ENCODE measurements around the gene RFXAP. TPM values are rescaled to one million over a fixed set of nuclear protein-coding genes. Genes with fewer than 3 reads are reported as not detected.

RFXAP gene
- total and polyA plus RNA-seq, 3 experiments from 2014 or later = 3.3 to 11.7 (median 10.2) TPM

- CTCF ChIA-PET = no interaction called here
- Histone ChIP-seq H3K9me3 (ENCODE audit: low read length) (no peaks in the 10 kb centered on the region), H3K27me3 (ENCODE audit: insufficient read depth, low read length, poor library complexity, severe bottlenecking) (no peaks in the 10 kb centered on the region), H3K4me1 (ENCODE audit: insufficient read depth, low read length) (peaks cover 29% of the 10 kb centered on the region), H3K27ac (ENCODE audit: low read depth, low read length) (no peak overlapping the region), H3K4me3 (ENCODE audit: low read length) (peak overlapping the region; percentile 97), H3K36me3 (ENCODE audit: insufficient read depth, low read length) (no peaks in the 10 kb centered on the region)
- H3K4me1 Mint-ChIP-seq = peaks cover 57 to 68% (median 68%) of the 10 kb centered on the region in 3 donors
- DNase-seq = no peak
- peaks cover 0 to 18% (median 0%) of the 10 kb centered on the region in 3 donors for H3K36me3 Mint-ChIP-seq
- peak overlapping the region; percentile 81 to 98 (median 95) for H3K4me3 Mint-ChIP-seq
- no peaks in the 10 kb centered on the region for H3K9me3 Mint-ChIP-seq
- peak overlapping the region in 7 of 8 donors; percentile 82 to 99 (median 92) for H3K27ac Mint-ChIP-seq
- POLR2A ChIA-PET = no interaction called here
- H3K27me3 Mint-ChIP-seq = peaks cover 0 to 5% of the 10 kb centered on the region in 2 donors
These were observed 1.2 kb downstream of the RFXAP start for GRCh38 chr13:36820222-36820621.

- Histone ChIP-seq H3K9me3 (ENCODE audit: low read length) (no peaks in the 10 kb centered on the region), H3K27ac (ENCODE audit: low read depth, low read length) (no peak overlapping the region), H3K27me3 (ENCODE audit: insufficient read depth, low read length, poor library complexity, severe bottlenecking) (no peaks in the 10 kb centered on the region), H3K36me3 (ENCODE audit: insufficient read depth, low read length) (no peaks in the 10 kb centered on the region), H3K4me1 (ENCODE audit: insufficient read depth, low read length) (peaks cover 29% of the 10 kb centered on the region), H3K4me3 (ENCODE audit: low read length) (no peak overlapping the region)
- Mint-ChIP-seq H3K27me3 (no peaks in the 10 kb centered on the region), H3K27ac (peak overlapping the region in 3 of 8 donors; percentile 32 to 67 (median 35)), H3K36me3 (peaks cover 0 to 39% (median 3%) of the 10 kb centered on the region in 3 donors), H3K9me3 (no peaks in the 10 kb centered on the region), H3K4me1 (peaks cover 57 to 68% (median 68%) of the 10 kb centered on the region in 3 donors), H3K4me3 (peak overlapping the region in 3 of 7 donors; percentile 1 to 36 (median 12))
- ChIA-PET CTCF (no interaction called here), POLR2A (no interaction called here)
- no peak for DNase-seq
These were observed 3.8 kb downstream of the RFXAP start for GRCh38 chr13:36822785-36823184.

DNA sequence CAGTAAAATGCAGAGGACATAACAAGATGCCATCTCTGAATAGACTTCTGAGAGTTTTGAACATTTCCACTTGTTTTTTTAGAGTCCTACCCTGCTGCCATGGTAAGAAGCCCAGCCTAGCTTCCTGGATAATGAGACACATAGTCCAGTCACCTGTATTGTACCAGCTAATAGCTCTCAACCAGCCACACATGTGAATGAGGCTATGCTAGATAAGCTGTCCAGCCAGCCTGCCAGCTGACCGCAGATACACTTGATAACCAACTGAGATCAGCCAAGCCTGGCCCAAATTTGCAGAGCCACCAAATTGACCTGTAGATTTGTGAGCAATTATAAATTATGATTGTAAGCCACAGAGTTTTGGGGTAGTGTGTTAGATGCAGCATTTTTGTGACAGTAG lies 10.7 kb downstream of the RFXAP start:
- POLR2A ChIA-PET = no interaction called here

DNA sequence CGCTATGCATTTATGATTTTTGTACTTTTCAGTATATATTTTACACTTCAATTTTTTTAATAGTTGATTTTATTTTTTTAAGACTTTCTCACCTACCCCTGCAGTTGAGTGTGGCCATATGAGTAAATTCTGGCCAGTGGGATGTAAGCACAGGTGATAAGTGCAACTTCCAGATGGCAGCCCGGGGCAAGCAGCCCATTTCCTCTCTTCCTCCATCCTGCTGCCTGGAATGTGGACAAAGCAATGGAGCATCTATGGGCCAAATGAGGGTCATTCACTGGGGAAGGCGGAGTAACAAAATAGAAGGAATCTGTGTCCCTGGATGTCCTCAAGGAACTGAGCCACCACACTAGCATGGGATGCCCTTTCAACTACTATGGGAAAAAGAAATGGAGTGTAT lies 12.3 kb downstream of the RFXAP start:
- no peaks in the 10 kb centered on the region for H3K27me3 ChIP-seq (ENCODE audit: insufficient read depth, low read length, poor library complexity, severe bottlenecking)
- H3K36me3 ChIP-seq (ENCODE audit: insufficient read depth, low read length) = no peaks in the 10 kb centered on the region
- H3K4me1 ChIP-seq (ENCODE audit: insufficient read depth, low read length) = no peaks in the 10 kb centered on the region
- no peaks in the 10 kb centered on the region for H3K9me3 ChIP-seq (ENCODE audit: low read length)
- H3K27ac Mint-ChIP-seq = peak overlapping the region in 1 of 8 donors; percentile 44
- H3K27ac ChIP-seq (ENCODE audit: low read depth, low read length) = no peak overlapping the region
- H3K4me3 Mint-ChIP-seq = no peak overlapping the region
- DNase-seq = no peak
- H3K9me3 Mint-ChIP-seq = no peaks in the 10 kb centered on the region
- H3K4me1 Mint-ChIP-seq = peaks cover 0 to 3% (median 0%) of the 10 kb centered on the region in 3 donors
- ChIA-PET POLR2A (no interaction called here), CTCF (no interaction called here)
- no peaks in the 10 kb centered on the region for H3K27me3 Mint-ChIP-seq
- peaks cover 0 to 41% (median 15%) of the 10 kb centered on the region in 3 donors for H3K36me3 Mint-ChIP-seq
- H3K4me3 ChIP-seq (ENCODE audit: low read length) = no peak overlapping the region

More for the DNA sequence above, 10.7 kb downstream of the RFXAP start:
- Histone ChIP-seq H3K4me1 (ENCODE audit: insufficient read depth, low read length) (no peaks in the 10 kb centered on the region), H3K36me3 (ENCODE audit: insufficient read depth, low read length) (no peaks in the 10 kb centered on the region), H3K27ac (ENCODE audit: low read depth, low read length) (no peak overlapping the region), H3K27me3 (ENCODE audit: insufficient read depth, low read length, poor library complexity, severe bottlenecking) (no peaks in the 10 kb centered on the region), H3K9me3 (ENCODE audit: low read length) (no peaks in the 10 kb centered on the region), H3K4me3 (ENCODE audit: low read length) (no peak overlapping the region)
- no peaks in the 10 kb centered on the region for H3K9me3 Mint-ChIP-seq
- peaks cover 4 to 8% (median 5%) of the 10 kb centered on the region in 3 donors for H3K4me1 Mint-ChIP-seq
- CTCF ChIA-PET = no interaction called here
- H3K4me3 Mint-ChIP-seq = no peak overlapping the region
- H3K27ac Mint-ChIP-seq = no peak overlapping the region
- peaks cover 0 to 53% (median 12%) of the 10 kb centered on the region in 3 donors for H3K36me3 Mint-ChIP-seq
- no peak for DNase-seq
- no peaks in the 10 kb centered on the region for H3K27me3 Mint-ChIP-seq

DNA sequence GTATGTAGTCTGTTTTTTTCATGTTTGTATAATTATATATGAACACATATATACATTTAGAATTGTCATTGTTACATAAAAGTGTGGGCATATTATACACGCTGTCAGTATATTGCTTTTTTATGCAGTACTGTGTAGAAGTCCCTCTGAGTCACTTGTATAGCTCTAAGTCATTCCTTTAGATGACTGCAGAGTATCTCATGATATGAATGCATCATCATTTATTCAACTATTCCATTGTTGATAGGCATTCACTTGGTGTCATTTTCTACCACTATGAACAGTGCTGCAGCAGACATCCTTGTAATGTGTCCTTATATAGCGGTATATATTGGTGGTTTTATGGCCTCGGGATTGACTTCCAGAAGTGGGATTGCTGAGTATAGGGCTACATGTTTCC lies 15.3 kb downstream of the RFXAP start:
- Histone ChIP-seq H3K4me1 (ENCODE audit: insufficient read depth, low read length) (no peaks in the 10 kb centered on the region), H3K27me3 (ENCODE audit: insufficient read depth, low read length, poor library complexity, severe bottlenecking) (no peaks in the 10 kb centered on the region), H3K9me3 (ENCODE audit: low read length) (no peaks in the 10 kb centered on the region), H3K27ac (ENCODE audit: low read depth, low read length) (no peak overlapping the region), H3K4me3 (ENCODE audit: low read length) (no peak overlapping the region), H3K36me3 (ENCODE audit: insufficient read depth, low read length) (no peaks in the 10 kb centered on the region)
- no peaks in the 10 kb centered on the region for H3K9me3 Mint-ChIP-seq
- no peak overlapping the region for H3K27ac Mint-ChIP-seq
- ChIA-PET POLR2A (no interaction called here), CTCF (no interaction called here)
- H3K4me1 Mint-ChIP-seq = peaks cover 0 to 3% (median 0%) of the 10 kb centered on the region in 3 donors
- H3K27me3 Mint-ChIP-seq = no peaks in the 10 kb centered on the region
- peaks cover 0 to 19% (median 8%) of the 10 kb centered on the region in 3 donors for H3K36me3 Mint-ChIP-seq
- no peak overlapping the region for H3K4me3 Mint-ChIP-seq
- DNase-seq = no peak

DNA sequence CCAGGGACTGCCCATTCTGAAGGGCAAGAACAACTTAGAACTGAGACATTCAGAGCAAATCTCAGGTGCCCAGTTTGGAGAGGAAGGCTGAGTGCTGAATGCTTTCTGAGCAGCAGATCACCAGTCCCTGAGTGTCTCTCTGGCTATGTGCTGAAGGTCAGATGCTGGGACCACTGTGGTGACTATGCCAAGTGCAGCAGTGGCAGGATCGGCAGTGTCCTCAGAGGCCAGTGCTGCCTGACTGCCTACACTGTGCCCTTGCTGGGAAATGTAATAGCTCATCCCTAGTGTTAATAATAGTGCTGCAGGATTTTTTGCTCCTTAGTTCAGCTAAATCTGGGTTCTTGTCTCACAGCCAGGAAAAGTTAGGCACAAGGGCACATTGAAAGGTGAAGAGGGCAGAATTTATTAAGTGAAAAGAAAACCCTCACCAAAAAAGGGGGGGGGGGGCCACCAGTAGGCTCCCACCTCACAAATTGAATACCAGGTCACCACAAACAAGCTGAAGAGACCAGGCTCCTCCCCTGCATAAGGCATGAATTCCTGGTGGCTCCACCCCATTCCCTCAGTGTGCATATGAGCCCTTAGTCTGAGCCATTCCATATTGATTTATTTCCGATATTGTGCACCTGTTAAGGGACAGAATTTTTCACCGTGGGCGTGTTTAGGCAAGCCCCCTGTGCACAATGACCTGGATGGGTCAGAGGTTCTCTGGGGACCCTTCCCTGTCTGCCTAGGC lies 18.5 kb downstream of the RFXAP start:
- no peaks in the 10 kb centered on the region for H3K27me3 ChIP-seq (ENCODE audit: insufficient read depth, low read length, poor library complexity, severe bottlenecking)
- no peaks in the 10 kb centered on the region for H3K4me1 ChIP-seq (ENCODE audit: insufficient read depth, low read length)
- Mint-ChIP-seq H3K4me3 (no peak overlapping the region), H3K9me3 (no peaks in the 10 kb centered on the region), H3K36me3 (peaks cover 0 to 3% (median 3%) of the 10 kb centered on the region in 3 donors), H3K27me3 (no peaks in the 10 kb centered on the region), H3K27ac (peak overlapping the region in 3 of 8 donors; percentile 11 to 27 (median 17)), H3K4me1 (no peaks in the 10 kb centered on the region)
- H3K9me3 ChIP-seq (ENCODE audit: low read length) = no peaks in the 10 kb centered on the region
- no peak overlapping the region for H3K4me3 ChIP-seq (ENCODE audit: low read length)
- CTCF ChIA-PET = no interaction called here
- no peak overlapping the region for H3K27ac ChIP-seq (ENCODE audit: low read depth, low read length)
- no peak for DNase-seq
- H3K36me3 ChIP-seq (ENCODE audit: insufficient read depth, low read length) = no peaks in the 10 kb centered on the region
- POLR2A ChIA-PET = no interaction called here

DNA sequence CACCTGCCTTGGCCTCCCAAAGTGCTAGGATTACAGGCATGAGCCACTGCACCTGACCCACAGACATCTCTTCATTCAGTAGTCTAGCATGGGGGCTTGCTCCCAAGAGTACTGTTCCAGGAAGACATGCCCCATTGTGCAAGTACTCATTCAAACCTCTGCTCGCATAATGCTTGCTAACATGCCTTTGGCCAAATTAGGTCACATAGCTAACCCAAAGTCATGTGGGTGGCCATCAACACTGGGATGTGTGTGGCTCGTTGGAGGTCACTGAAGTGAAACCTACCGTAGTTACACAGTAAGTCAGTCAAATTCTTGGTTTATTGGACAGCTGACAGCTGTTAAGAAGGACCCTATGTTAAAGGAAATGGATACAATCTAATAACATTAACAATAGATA lies 20.3 kb downstream of the RFXAP start:
- Mint-ChIP-seq H3K4me3 (no peak overlapping the region), H3K4me1 (no peaks in the 10 kb centered on the region), H3K27me3 (no peaks in the 10 kb centered on the region), H3K9me3 (no peaks in the 10 kb centered on the region), H3K27ac (no peak overlapping the region), H3K36me3 (peaks cover 0 to 4% (median 3%) of the 10 kb centered on the region in 3 donors)
- Histone ChIP-seq H3K9me3 (ENCODE audit: low read length) (no peaks in the 10 kb centered on the region), H3K27ac (ENCODE audit: low read depth, low read length) (no peak overlapping the region), H3K4me3 (ENCODE audit: low read length) (no peak overlapping the region), H3K27me3 (ENCODE audit: insufficient read depth, low read length, poor library complexity, severe bottlenecking) (no peaks in the 10 kb centered on the region), H3K4me1 (ENCODE audit: insufficient read depth, low read length) (no peaks in the 10 kb centered on the region), H3K36me3 (ENCODE audit: insufficient read depth, low read length) (no peaks in the 10 kb centered on the region)
- DNase-seq = no peak
- CTCF ChIA-PET = no interaction called here
- POLR2A ChIA-PET = no interaction called here

DNA sequence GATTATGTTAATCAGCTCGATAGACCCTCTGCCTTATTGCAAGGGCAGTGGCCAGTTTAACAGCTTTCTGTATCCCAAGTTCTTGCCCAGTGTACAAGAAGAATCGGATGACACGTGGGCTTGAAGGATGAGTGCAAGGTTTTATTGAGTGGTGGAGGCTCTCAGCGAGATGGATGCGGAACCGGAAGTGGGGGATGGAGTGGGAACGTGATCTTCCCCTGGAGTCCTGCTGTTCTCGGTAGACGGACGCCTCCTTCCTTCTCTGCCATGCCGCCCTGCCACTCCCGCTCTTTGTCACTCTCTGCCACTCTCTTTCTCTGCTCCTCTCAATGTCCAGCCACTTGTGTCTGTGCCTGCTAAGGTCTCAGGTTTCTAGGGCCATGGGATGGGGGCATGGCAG lies 21.0 kb downstream of the RFXAP start:
- H3K4me3 Mint-ChIP-seq = no peak overlapping the region
- no peak overlapping the region for H3K27ac Mint-ChIP-seq
- peaks cover 0 to 4% (median 3%) of the 10 kb centered on the region in 3 donors for H3K36me3 Mint-ChIP-seq
- H3K36me3 ChIP-seq (ENCODE audit: insufficient read depth, low read length) = no peaks in the 10 kb centered on the region
- POLR2A ChIA-PET = no interaction called here
- H3K27ac ChIP-seq (ENCODE audit: low read depth, low read length) = no peak overlapping the region
- no peaks in the 10 kb centered on the region for H3K27me3 ChIP-seq (ENCODE audit: insufficient read depth, low read length, poor library complexity, severe bottlenecking)
- H3K9me3 ChIP-seq (ENCODE audit: low read length) = no peaks in the 10 kb centered on the region
- H3K9me3 Mint-ChIP-seq = no peaks in the 10 kb centered on the region
- DNase-seq = no peak
- CTCF ChIA-PET = no interaction called here
- no peaks in the 10 kb centered on the region for H3K27me3 Mint-ChIP-seq
- H3K4me1 Mint-ChIP-seq = no peaks in the 10 kb centered on the region
- no peak overlapping the region for H3K4me3 ChIP-seq (ENCODE audit: low read length)
- H3K4me1 ChIP-seq (ENCODE audit: insufficient read depth, low read length) = no peaks in the 10 kb centered on the region

Data from CD8-positive, alpha-beta memory T cell (primary cell).